Measurements from ENCODE around the gene BST1.
"Not testable (repeated sequence)": the region's sequence is repeated elsewhere in the genome, so short reads cannot be mapped to it uniquely, and the experiment has no call there.

BST1 gene

DNA sequence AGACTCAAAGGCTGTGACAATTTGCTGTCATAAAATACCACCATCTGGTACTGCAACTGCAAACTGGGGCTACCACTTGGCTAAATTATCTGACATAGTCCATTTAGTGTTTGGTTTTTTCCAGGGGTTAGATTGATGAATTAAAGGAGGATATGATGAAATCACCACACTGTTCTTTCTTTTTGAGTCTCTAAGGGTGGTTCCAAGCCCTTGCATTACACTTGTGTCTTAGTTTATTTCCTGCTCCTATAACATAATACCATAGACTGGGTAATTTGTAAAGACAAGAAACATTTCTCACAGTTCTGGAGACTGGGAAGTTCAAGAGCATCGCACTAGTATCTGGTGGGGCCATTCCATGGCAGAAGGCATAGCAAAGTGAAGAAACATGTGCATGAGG is 43.2 kb downstream of the BST1 start:
- DNase-seq (ENCODE audit: low read depth): no peak

DNA sequence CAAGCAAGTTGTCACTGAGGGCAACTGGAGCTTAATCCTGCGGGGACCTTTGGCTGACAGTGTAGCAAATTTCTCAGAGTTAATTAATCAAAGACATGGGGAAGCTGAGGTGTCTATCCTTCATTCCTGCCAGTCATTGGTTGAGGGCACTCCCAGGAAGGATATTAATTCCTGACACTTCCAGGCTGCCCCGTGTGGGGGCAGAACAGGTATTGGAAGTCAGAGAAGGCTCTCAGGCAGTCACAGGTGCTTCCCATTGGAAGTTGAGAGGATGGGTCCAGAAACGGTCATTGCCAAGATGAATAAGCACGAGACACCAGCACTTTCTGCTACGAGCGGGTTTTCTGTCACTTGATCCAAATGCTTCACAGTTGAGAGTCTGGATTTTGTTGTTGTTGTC is 46.1 kb downstream of the BST1 start:
- no peak for DNase-seq (ENCODE audit: low read depth)

DNA sequence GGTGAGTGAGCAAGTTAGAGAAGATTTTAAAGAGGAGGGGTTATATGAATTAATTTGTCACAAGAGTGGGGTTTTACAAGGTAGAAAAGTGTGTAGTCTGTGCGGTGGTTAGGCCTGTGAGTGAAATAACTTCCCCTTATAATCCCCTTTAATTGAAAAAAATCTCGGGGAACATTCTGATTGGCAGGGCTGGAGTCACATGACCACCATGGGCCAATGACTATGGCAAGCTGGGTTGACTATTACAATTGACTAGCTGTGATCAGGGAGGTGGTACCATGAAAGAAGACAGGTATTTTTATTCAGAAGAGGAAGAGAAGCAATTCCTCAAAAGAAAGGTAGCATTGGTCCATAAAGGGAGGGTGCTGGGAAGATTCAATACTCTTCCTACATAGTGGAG is 48.3 kb downstream of the BST1 start:
- DNase-seq (ENCODE audit: low read depth): no peak

DNA sequence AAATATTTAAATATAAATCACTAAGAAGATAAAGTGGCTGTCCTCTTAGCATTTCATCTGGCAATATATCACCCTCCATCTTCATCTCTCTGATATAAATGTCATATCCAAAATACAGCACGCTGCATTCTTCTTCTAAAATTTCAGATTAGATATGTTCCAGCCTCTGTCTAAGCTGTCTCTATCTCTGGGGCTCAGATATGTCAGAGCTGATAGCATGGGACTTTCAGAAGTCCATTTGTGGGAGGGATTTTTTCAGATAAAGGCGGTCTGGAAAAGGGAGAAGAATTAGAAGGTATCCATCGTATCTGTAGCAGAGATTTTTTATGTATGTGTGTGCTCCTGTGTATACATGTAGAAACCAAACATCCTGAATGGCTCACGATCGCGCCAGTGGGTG is 50.2 kb downstream of the BST1 start:
- no peak for DNase-seq (ENCODE audit: low read depth)

DNA sequence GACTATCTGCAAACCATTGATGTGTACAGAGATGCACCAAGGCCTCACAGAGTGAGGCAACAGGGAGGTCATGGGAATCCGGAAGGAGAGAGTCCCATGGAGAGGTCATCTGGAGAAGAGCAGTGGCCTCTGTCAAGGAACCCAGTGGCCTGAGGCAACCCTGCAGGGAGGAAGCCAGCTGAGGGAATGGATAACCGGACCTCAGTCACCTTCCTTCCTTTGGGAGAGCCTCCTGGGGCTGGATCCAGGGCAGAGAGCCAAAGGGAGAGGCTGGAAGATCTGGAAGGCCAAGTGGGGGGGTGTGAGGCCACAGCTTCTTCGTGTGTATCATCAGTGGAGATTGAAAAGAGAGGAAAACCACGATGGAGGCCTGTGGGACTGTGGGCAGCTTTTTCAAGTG is 50.9 kb downstream of the BST1 start:
- DNase-seq (ENCODE audit: low read depth): no peak

DNA sequence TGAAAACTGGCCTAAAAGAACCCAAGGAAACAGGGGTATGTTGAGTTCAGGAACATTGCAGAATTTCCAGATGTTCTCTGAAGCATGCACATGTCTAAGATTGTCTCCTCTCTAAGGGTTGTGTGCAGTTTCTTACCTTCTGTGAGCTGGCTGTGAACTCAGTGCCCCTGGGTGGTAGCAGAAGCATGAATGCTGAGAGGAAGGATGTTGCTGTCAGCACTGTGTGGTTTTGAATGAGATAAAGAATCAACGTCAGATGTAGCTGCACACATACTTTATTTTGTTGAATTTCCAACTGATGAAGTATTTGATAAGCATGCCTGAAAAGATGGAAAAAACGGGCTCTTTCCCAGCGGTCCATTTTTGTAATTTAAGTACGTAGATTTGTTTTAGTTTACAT is 51.5 kb downstream of the BST1 start:
- DNase-seq (ENCODE audit: low read depth): no peak

DNA sequence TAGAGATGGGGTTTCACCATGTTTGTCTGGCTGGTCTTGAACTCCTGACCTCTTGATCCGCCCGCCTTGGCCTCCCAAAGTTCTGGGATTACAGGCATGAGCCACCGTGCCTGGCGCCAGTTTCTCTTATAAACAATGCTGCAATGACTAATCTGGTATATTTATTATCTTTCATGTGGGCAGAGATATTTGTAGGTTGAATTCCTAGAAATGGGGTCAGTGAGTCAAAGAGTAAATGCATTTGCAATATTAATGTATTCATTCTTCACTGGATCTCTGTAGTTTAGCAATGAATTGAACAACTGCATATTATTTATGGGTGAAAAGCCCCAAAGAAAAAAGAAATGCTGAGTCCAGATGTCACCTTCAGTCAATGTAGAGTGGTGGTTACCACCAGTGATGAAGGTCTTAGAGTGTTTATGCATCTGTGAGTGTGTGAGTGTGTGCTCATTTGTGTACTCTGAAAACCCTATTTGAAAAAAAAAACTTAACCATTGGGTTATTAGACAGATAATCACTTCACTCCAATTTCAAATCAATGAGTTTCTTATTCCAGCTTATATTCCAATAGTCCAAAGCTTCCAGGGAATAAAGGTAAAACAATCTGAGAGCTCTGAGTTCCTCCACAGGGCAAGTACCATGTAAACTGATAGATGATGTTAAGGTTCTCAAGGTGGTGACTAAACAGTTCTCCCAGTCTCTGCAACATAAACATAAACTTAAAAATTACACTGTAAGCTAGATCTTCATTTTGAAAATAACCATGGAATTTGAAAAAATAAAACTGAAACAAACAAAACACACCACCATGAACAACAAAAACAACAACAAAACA is 52.7 kb downstream of the BST1 start:
- DNase-seq (ENCODE audit: low read depth): no peak

DNA sequence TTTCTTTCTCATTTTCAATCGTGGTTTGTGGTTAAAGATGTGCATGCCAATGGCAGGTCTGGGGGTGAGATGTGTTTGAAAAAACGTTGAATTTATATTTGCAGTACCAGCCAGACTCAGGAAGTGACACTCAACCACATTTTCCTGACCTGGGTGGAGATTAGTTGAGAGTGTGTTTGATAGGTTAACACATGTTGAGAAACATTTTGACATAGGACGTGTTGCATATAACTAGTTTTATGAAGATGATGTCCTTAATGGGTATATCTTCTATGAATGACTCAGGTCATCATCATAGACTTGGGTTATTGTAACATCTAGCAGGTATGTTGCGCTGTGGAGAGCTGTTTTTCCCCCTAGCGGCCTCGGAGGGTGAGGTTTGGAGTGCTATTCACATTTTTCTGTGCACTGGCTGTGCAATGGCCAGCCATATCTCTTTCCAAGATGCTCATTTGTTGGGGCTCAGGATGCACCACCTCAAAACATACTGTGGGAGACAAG is 53.5 kb downstream of the BST1 start:
- DNase-seq (ENCODE audit: low read depth): no peak

DNA sequence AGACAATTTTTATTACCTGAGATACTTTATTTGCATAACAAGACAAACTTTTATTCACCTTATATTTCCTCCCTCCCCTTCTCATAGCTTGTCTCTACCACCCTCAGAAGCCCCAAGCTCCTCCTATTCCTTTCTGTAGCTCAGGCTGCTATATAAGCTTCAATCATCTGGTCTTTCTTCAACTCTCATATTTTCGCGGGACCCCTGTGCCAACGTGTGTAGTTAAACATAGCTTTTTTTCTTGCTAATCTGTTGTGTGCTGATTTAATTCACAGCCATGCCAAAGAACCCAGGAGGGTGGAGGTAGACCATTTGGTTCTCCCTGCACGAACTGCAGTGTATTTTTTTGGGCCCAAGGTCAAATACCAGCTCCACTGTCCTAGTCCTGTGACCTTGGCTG is 54.2 kb downstream of the BST1 start:
- no peak for DNase-seq (ENCODE audit: low read depth)

DNA sequence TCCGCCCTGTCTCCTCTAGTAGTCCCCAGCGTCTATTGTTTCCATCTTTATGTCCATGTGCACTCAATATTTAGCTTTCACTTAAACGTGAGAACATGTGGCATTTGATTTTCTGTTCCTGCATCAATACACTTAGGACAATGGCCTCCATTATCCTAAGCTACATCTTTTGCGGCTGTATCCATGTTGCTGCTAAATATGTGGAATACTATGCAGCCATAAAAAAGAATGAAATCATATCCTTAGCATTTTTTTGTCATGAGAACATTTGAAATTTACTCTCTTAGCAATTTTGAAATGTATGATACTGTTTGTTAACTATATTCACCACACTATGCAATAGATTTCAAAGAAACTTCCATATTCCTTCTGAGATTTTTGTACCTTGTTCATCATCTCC is 55.4 kb downstream of the BST1 start:
- DNase-seq (ENCODE audit: low read depth): no peak

DNA sequence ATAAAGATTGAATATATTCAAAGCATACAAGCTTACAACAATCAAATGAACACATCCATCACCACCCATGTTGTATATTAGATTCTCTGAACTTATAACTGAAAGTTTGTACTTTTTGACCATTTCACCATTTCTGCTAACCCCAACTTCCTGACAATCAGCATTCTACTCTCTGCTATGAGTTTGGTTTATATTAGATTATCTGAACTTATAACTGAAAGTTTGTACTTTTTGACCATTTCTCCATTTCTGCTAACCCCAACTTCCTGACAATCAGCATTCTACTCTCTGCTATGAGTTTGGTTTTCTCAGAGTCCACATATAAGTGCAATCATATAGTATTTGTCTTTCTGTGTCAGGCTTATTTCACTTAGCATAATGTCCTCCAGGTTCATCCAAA is 59.6 kb downstream of the BST1 start:
- DNase-seq (ENCODE audit: low read depth): not testable (repeated sequence)

DNA sequence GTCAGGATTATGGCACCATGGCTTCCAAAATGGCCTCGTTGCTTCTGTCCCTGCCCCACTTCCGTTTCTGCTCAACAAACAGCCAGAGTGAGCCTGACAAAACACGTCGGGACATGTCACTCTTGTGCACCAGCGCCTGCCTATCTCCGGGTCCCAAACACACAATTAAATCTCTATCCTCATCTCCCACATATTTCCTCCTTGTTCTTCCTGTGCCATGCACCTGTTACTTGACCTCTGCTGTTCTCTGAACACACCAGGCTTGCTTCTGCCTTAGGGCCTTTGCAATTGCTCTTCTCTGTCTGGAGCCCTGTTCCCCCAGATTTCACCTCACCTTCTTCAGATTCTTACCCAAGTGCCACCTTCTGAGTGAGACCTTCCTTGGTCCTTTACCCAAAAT is 62.5 kb downstream of the BST1 start:
- no peak for DNase-seq (ENCODE audit: low read depth)

DNA sequence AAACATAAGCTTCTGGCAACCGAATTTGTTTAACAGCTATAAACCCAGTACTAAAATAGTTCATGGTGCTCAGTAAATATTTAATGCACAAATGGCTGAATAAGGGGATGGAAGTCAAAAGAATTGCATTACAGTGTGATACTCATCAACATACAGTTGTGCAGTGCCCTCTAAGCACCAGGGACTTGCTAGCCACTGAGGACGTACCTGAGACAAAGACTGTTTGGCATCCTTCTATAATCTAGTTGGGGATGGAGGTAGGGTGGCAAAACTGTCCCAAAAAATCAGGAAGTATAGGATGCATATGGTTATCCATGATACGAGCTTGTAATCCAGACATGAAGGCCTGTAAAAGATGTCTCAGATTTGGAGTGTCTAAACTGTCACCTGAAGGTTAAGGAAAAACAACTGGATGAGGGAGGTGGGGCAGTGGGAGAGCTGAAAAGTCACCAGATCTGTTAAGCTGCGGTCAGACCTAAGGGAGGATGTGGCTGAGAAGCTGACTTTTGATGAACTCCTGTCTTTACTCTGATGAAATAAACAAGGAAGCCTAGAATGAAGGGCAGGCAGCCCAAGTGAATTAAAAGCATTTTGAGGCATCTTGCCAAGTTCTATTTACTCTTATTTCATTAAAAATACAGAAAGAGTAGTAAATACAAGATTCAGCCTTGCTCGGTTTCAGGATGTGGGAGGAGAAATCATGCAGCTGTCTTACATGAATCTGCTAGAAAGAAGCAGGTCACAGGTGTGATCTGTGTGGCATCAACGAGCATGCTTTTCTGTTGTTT is 63.2 kb downstream of the BST1 start:
- DNase-seq (ENCODE audit: low read depth): no peak

DNA sequence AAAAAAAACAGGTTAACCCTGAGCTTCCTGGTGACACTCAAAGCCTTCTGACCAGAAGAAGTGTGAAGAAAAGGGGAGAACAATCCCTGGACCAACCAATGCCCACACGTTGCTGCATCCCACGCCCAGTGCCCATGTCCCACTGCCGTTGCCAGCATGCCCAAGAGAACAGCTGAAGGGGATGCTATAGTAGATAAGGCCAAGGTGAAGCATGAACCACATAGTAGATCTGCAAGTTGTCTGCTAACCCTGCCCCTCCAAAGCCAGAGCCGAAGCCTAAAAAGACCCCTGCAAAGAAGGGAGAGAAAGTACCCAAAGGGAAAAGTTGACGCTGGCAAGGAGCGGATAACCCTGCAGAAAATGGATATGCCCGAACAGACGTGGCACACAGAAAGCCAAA is 64.0 kb downstream of the BST1 start:
- DNase-seq (ENCODE audit: low read depth): no peak

DNA sequence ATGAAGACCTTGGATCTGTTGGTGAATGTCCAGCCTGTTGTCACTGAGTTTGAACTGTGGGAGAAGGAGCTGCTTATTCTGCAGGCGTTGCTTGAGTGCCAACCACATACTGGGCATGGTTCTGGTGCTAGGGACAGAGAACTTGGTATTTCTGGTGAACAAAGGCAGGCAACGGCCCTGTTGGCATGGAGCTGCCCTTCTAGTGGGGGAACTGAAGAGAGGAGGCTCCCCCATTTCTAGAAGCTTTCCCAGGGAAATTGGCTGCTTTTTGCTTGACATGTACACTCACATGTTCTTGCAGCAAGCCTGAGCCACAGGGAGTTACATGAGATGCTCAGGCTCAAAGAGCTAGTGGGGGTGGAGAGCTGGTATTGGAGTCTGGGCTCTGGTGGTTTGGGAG is 66.3 kb downstream of the BST1 start:
- DNase-seq (ENCODE audit: low read depth): no peak

DNA sequence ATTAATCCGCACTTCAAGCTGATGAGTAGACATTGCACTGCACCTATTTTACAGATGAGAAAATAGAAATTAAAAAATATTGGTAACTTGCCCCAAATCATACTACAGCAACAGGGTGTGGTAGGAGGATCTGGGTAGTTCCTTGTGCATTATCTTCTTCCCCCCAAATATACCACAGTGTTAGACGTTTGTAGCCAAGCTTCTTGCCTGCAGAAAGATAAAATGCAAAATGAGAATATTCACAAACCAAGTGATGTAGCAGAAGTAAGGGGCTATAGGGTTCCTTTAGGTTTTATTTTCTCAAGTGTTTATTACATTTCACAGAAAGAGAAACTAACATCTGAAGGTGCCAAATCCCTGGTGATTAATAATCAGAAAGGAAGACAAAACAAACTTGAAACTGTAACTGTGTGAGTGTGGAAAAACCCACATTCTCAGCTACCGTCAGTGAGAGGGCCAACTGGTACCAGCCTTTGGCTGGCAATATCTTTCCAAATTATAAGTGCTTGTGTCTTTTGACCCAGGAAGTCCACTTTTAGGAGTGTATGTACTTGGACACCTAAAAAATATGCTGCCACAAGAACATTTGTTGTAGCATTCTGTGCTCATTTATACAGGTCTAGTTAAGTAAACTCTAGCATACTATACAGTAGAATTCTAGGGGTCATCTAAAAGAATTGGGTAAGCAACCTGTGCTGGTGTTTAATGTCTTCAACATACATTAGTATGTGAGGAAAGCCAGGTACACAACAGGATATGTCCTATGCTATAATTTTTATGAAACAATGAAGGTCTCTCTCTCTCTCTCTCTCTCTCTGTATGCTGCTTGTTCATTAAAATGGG is 68.6 kb downstream of the BST1 start:
- no peak for DNase-seq (ENCODE audit: low read depth)

DNA sequence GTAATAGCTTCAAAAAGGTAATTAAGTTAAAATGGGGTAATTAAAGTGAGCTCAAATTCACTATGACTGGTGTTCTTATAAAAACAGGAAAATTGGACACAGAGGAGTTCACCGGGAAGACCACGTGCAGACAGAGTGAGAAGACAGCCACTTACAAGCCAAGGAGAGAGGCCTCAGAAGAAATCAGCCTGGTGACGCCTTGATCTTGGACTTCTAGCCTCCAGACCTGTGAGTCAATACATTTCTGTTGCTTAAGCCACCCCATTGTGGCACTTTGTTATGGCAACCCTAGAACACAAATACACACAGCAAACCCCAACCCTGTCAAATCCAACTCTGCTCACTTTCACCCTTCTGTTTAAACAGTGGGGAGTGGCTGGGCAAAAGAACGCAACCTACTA is 71.2 kb downstream of the BST1 start:
- no peak for DNase-seq (ENCODE audit: low read depth)

DNA sequence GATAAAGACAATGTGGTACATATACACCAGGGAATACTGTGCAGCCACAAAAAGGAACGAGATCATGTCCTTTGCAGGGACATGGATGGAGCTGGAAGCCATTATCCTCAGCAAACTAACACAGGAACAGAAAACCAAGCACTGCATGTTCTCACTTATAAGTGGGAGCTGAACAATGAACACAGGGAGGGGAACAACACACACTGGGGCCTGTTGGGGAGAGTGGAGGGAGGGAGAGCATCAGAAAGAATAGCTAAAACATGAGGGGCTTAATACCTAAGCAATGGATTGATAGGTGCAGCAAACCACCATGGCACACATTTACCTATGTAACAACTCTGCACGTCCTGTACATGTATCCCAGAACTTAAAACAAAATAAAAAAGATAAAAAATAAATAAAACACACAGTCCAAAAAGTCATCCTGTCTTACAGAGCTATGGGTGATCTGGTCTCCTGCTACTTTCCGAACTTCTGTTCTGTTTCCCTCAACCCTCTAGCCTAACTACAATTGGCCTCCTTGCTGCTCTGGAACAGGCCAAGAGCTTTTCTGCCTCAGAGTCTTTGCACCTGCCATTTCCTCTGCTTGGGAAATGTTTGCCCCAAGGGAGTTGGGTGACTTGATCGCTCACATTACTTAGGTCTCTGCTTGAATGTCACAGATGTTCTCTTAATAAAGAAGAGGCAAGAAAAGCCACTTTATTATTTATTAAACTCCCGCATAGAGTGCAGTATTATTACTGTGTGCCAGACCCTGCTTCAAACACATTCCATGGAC is 74.2 kb downstream of the BST1 start:
- DNase-seq (ENCODE audit: low read depth): no peak

DNA sequence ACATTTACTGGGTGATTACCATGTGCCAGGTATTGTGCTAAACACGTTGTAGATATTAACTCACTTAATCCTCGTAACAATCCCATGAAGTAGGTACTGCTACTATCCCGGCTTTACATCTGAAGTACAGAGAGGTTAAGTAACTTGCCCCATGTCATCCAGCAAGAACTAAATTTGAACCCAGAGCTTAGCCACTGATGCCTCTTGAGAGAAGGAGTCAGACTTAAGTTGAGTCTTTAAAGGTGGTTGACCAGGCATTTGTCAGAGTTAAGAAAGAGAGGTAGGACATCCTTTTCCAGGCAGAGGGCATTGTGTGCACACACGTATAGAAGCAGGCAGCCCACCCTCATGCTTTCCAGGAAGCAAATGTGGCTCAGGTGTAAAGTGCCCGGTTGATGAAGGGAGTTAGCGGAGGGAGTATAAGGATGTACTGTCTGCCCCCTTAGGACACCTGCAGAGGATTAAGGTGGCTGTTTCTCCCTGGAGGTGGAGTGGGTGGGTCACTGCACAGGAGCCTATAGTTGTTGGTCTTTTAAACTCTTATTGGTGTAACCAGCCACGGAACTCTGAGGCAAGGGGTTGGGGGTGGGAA is 74.9 kb downstream of the BST1 start:
- no peak for DNase-seq (ENCODE audit: low read depth)

DNA sequence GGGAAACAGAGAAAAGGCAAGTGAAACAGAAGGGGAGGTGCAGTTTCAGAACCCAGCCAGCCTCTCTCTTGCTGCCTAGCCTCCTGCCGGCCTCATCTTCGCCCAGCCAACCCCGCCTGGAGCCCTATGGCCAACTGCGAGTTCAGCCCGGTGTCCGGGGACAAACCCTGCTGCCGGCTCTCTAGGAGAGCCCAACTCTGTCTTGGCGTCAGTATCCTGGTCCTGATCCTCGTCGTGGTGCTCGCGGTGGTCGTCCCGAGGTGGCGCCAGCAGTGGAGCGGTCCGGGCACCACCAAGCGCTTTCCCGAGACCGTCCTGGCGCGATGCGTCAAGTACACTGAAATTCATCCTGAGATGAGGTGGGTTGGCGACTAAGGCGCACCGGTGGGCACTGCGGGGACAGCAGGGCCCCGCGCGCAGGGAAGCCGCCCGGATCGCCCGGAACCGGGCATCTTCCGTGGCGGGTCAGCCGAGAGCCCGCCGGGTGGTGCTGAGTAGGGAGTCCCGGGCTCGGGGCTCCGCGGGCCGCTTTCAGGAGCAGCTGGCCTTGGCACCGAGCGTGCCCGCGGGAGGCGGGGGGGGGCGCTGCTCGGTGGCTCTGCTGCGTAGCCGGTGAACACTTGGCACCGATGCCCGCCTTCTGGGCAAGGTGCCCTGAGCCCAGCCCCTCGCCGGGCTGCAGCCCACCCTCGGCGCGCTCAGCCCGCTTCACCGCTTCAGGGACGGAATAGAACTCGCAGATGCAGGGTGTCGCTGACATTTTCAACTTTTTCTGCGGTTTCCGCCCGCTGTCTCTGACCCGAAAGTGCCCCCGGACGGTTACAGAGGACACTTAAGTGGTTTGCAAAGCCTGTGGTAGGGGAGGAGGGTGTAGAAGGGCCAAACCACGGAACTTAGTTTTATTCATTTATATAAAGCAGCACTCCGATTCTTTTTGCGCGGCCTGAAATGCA is 75.7 kb downstream of the BST1 start, which contains the start of gene CD38:
Gene CD38, plus strand, starts transcription at position 40 of the 953 bp plus-strand sequence. Its CDS starts 87 bp downstream, at position 127.
- no peak for DNase-seq (ENCODE audit: low read depth)
